GM12878 (cell line): ENCODE data around the gene SPOCK1.

Source experiments
- BRCA1 ChIP-seq: IDR thresholded peaks from 2 replicates; pipeline ENCODE4 v1.6.1; 2011; ENCODE audit warnings: low read depth, low read length, improper control_type of control experiment
- EGR1 ChIP-seq, 2 experiments: IDR thresholded peaks; 1 replicate in 1 of 2; 2 replicates in 1 of 2; pipeline ENCODE4 v1.6.1; 2011 to 2012; ENCODE audit warnings: low read depth in 2 of 2, low read length in 2 of 2, borderline replicate concordance in 1 of 2, mild to moderate bottlenecking in 1 of 2, moderate library complexity in 1 of 2
- EZH2 ChIP-seq: IDR thresholded peaks from 2 replicates; pipeline ENCODE4 v1.6.1; 2012; ENCODE audit warnings: low read depth, mild to moderate bottlenecking, control low read depth, inconsistent platforms, low read length, borderline replicate concordance; ENCODE audit not compliant: control insufficient read depth
- JUND ChIP-seq: IDR thresholded peaks from 2 replicates; pipeline ENCODE4 v1.6.1; 2012; ENCODE audit warnings: low read depth, mild to moderate bottlenecking, low read length, improper control_type of control experiment, moderate library complexity
- KDM1A ChIP-seq: fragments of 200-600 bp; sonication (generic); IDR thresholded peaks from 2 replicates; pipeline ENCODE4 v1.6.1; 2016; ENCODE audit warnings: borderline replicate concordance
- NFYA ChIP-seq: IDR thresholded peaks from 2 replicates; pipeline ENCODE4 v1.6.1; 2011; ENCODE audit warnings: low read depth, mild to moderate bottlenecking, low read length, improper control_type of control experiment, borderline replicate concordance
- POLR2AphosphoS5 ChIP-seq: IDR thresholded peaks from 2 replicates; pipeline ENCODE4 v1.6.1; 2011; ENCODE audit warnings: mild to moderate bottlenecking, low read length, inconsistent platforms
- SIX5 ChIP-seq: IDR thresholded peaks from 2 replicates; pipeline ENCODE4 v1.6.1; 2011; ENCODE audit warnings: mild to moderate bottlenecking, low read depth, low read length, moderate library complexity; ENCODE audit not compliant: severe bottlenecking
- SREBF2 ChIP-seq: IDR thresholded peaks from 2 replicates; pipeline ENCODE4 v1.6.1; 2012; ENCODE audit warnings: mild to moderate bottlenecking, low read length
- TAF1 ChIP-seq: IDR thresholded peaks from 2 replicates; pipeline ENCODE4 v1.6.1; 2011; ENCODE audit warnings: mild to moderate bottlenecking, low read depth, low read length, borderline replicate concordance
- ZNF274 ChIP-seq: IDR thresholded peaks from one replicate; pipeline ENCODE4 v1.8.0; 2011; ENCODE audit not compliant: insufficient read length, insufficient read depth
- TF ChIP-seq, protein P1 (sequence below), 3 experiments: IDR thresholded peaks in 2 of 3; conservative IDR thresholded peaks in 1 of 3; 2 replicates each; pipeline ENCODE4 v1.5.1; 2011; ENCODE audit warnings: low read depth in 3 of 3, low read length in 3 of 3, mild to moderate bottlenecking in 3 of 3, control low read depth in 2 of 3, moderate library complexity in 2 of 3, inconsistent platforms in 1 of 3, mixed read lengths in 1 of 3; ENCODE audit not compliant: control insufficient read depth in 2 of 3, insufficient read depth in 1 of 3; ENCODE audit errors: extremely low read depth in 1 of 3
- TF ChIP-seq, protein P2 (sequence below): fragments of 450-650 bp; IDR thresholded peaks from 2 replicates; pipeline ENCODE4 v1.6.1; 2017; ENCODE audit warnings: mild to moderate bottlenecking
- TF ChIP-seq, protein P3 (sequence below): fragments of 450-650 bp; IDR thresholded peaks from 2 replicates; pipeline ENCODE4 v1.6.1; 2016; ENCODE audit warnings: mild to moderate bottlenecking

DNA sequence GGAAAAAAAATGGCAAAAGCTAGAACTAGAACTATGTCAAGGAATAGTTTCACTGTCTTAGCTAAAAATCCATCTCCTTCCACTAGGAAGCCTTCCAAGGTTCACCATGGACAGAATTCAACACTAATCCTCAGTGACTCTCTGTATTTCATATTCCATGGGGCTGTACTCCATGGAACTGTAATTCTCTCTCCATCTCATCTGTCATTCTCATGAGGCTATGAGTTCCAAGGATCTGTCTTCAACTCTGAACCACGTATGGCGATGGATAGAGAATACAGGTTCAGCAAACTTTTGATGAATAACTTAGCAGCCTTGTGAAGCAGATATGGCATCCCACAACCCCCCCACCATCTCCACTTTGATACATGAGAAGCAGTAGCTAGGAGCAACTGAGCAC lies 184.0 kb downstream of the SPOCK1 start:
- TF ChIP-seq, protein P1, sequence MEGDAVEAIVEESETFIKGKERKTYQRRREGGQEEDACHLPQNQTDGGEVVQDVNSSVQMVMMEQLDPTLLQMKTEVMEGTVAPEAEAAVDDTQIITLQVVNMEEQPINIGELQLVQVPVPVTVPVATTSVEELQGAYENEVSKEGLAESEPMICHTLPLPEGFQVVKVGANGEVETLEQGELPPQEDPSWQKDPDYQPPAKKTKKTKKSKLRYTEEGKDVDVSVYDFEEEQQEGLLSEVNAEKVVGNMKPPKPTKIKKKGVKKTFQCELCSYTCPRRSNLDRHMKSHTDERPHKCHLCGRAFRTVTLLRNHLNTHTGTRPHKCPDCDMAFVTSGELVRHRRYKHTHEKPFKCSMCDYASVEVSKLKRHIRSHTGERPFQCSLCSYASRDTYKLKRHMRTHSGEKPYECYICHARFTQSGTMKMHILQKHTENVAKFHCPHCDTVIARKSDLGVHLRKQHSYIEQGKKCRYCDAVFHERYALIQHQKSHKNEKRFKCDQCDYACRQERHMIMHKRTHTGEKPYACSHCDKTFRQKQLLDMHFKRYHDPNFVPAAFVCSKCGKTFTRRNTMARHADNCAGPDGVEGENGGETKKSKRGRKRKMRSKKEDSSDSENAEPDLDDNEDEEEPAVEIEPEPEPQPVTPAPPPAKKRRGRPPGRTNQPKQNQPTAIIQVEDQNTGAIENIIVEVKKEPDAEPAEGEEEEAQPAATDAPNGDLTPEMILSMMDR (IDR thresholded peaks at IDR 0.05 in 2 of 3, conservative IDR thresholded peaks at IDR 0.05 in 1 of 3; ENCODE audit: control insufficient read depth in 2 of 3, extremely low read depth in 1 of 3, insufficient read depth in 1 of 3, low read depth in 3 of 3, low read length in 3 of 3), result no peak
- no peak for TF ChIP-seq SIX5
- no peak for TF ChIP-seq NFYA
- no peak for TF ChIP-seq EZH2
- TF ChIP-seq EGR1 (IDR thresholded peaks at IDR 0.05; ENCODE audit: borderline replicate concordance in 1 of 2, low read depth in 2 of 2, low read length in 2 of 2), result no peak
- TF ChIP-seq, protein P2, sequence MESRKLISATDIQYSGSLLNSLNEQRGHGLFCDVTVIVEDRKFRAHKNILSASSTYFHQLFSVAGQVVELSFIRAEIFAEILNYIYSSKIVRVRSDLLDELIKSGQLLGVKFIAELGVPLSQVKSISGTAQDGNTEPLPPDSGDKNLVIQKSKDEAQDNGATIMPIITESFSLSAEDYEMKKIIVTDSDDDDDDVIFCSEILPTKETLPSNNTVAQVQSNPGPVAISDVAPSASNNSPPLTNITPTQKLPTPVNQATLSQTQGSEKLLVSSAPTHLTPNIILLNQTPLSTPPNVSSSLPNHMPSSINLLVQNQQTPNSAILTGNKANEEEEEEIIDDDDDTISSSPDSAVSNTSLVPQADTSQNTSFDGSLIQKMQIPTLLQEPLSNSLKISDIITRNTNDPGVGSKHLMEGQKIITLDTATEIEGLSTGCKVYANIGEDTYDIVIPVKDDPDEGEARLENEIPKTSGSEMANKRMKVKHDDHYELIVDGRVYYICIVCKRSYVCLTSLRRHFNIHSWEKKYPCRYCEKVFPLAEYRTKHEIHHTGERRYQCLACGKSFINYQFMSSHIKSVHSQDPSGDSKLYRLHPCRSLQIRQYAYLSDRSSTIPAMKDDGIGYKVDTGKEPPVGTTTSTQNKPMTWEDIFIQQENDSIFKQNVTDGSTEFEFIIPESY, result no peak
- no peak for TF ChIP-seq TAF1
- no peak for TF ChIP-seq SREBF2
- TF ChIP-seq ZNF274, result no peak
- TF ChIP-seq, protein P3, sequence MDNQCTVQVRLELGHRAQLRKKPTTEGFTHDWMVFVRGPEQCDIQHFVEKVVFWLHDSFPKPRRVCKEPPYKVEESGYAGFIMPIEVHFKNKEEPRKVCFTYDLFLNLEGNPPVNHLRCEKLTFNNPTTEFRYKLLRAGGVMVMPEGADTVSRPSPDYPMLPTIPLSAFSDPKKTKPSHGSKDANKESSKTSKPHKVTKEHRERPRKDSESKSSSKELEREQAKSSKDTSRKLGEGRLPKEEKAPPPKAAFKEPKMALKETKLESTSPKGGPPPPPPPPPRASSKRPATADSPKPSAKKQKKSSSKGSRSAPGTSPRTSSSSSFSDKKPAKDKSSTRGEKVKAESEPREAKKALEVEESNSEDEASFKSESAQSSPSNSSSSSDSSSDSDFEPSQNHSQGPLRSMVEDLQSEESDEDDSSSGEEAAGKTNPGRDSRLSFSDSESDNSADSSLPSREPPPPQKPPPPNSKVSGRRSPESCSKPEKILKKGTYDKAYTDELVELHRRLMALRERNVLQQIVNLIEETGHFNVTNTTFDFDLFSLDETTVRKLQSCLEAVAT, result no peak
- TF ChIP-seq BRCA1, result no peak
- TF ChIP-seq KDM1A, result no peak
- no peak for TF ChIP-seq POLR2AphosphoS5
- TF ChIP-seq JUND, result no peak
